Uterus (tissue), 2 donors: ENCODE measurements around the gene PCK2.

Source experiments
- POLR2A ChIP-seq, 2 donors: fragments of 450-650 bp; IDR thresholded peaks; one replicate each; pipeline ENCODE4 v1.6.1; 2016; ENCODE audit warnings: antibody characterized with exemption in 2 of 2, mild to moderate bottlenecking in 1 of 2, moderate library complexity in 1 of 2
- TF ChIP-seq, protein P1 (sequence below), 4 experiments: fragments of 200-600 bp in 2 of 4; fragments of 450-650 bp in 2 of 4; sonication (generic) in 2 of 4; IDR thresholded peaks; one replicate each; pipeline ENCODE4 v1.5.1; 2016 to 2019; ENCODE audit warnings: antibody characterized with exemption in 4 of 4, mild to moderate bottlenecking in 2 of 4, moderate library complexity in 1 of 4

DNA sequence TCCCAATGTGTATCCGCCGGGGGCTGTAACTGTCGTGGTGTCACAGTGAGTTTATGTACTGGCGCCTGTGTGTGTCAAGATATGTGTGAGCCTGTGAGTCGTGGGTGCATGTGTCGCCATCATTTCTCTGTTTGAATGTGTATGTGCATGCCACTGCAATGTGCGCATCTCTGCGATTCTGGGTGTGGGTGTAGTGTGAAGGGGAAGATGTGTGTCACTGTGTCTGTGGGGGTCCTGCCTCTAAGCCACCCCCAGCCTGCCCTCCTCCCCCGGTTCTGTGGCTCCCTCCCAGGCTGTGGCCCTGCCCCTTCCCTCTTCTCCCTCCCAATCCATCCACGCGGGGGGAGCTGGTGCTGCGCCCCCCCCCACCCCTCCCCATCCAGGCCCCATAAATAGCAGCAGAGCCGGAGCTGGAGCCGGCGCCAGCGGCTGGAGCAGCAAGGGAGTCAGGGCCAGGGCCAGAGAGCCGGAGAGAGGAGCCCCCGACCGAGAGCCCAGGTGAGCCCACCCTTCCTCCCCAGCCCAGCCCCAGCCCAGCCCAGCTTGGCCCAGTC is 22.9 kb upstream of the PCK2 start, which contains the start of gene CPNE6:
- TF ChIP-seq, protein P1, sequence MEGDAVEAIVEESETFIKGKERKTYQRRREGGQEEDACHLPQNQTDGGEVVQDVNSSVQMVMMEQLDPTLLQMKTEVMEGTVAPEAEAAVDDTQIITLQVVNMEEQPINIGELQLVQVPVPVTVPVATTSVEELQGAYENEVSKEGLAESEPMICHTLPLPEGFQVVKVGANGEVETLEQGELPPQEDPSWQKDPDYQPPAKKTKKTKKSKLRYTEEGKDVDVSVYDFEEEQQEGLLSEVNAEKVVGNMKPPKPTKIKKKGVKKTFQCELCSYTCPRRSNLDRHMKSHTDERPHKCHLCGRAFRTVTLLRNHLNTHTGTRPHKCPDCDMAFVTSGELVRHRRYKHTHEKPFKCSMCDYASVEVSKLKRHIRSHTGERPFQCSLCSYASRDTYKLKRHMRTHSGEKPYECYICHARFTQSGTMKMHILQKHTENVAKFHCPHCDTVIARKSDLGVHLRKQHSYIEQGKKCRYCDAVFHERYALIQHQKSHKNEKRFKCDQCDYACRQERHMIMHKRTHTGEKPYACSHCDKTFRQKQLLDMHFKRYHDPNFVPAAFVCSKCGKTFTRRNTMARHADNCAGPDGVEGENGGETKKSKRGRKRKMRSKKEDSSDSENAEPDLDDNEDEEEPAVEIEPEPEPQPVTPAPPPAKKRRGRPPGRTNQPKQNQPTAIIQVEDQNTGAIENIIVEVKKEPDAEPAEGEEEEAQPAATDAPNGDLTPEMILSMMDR (IDR thresholded peaks at IDR 0.05), result no peak
- TF ChIP-seq POLR2A (IDR thresholded peaks at IDR 0.05), result no peak
